DMS 273 (cell line): Measurements from ENCODE around the gene PIM2.
A peak's percentile ranks its signal among the peaks of the same experiment; 100 is the strongest.

Experiments
- DNase-seq: peaks from one replicate; lab custom pipeline; 2025; ENCODE audit not compliant: unreplicated experiment; lab: John Stamatoyannopoulos, UW

The PIM2 gene

GRCh38 chrX:48918643-48919340 lies at the start of gene PIM2:
TSS of gene PIM2 (minus strand) at chrX:48919024. CDS start at chrX:48918834, 190 bp downstream.
- DNase-seq: peak; percentile 98

- no peak for DNase-seq
Measured at GRCh38 chrX:48968377-48968776, 49.6 kb upstream of the PIM2 start.

- no peak for DNase-seq
Measured at GRCh38 chrX:48966796-48967579, 48.2 kb upstream of the PIM2 start.

- DNase-seq: no peak
Measured at GRCh38 chrX:48965959-48966358, 47.1 kb upstream of the PIM2 start.

GRCh38 chrX:48961585-48962091 lies 42.8 kb upstream of the PIM2 start:
- DNase-seq: peak; percentile 52

- DNase-seq: no peak
Measured at GRCh38 chrX:48960291-48960690, 41.5 kb upstream of the PIM2 start.

- peak; percentile 63 for DNase-seq
Measured at GRCh38 chrX:48958635-48959094, 39.8 kb upstream of the PIM2 start.

- peak; percentile 98 for DNase-seq
Measured at GRCh38 chrX:48957827-48958634, 39.2 kb upstream of the PIM2 start.

GRCh38 chrX:48957477-48957826 lies 38.6 kb upstream of the PIM2 start, which contains the start of gene OTUD5:
TSS of gene OTUD5 (minus strand) at chrX:48957607. CDS start at chrX:48957570, 37 bp downstream.
- peak; percentile 86 for DNase-seq

GRCh38 chrX:48956728-48957414 lies 38.0 kb upstream of the PIM2 start:
- DNase-seq: peak; percentile 56

- no peak for DNase-seq
Measured at GRCh38 chrX:48948589-48948988, 29.8 kb upstream of the PIM2 start.

- DNase-seq: peak; percentile 73
Measured at GRCh38 chrX:48945517-48946348, 26.9 kb upstream of the PIM2 start.

- no peak for DNase-seq
Measured at GRCh38 chrX:48942895-48943294, 24.1 kb upstream of the PIM2 start.

GRCh38 chrX:48940404-48940955 lies 21.7 kb upstream of the PIM2 start:
- DNase-seq: no peak

- DNase-seq: no peak
Measured at GRCh38 chrX:48939524-48940228, 20.9 kb upstream of the PIM2 start.

- DNase-seq: no peak
Measured at GRCh38 chrX:48938721-48939425, 20.0 kb upstream of the PIM2 start.

GRCh38 chrX:48937054-48937907 lies 18.5 kb upstream of the PIM2 start:
- no peak for DNase-seq
